TTC549 (cell line): ENCODE measurements around the gene PHKB.

ENCODE experiments used
- FAIRE-seq: peaks from 2 replicates; lab custom pipeline; 2012; peaks lifted over from hg19 to GRCh38; lab: Jason Lieb, UNC

PHKB gene

DNA sequence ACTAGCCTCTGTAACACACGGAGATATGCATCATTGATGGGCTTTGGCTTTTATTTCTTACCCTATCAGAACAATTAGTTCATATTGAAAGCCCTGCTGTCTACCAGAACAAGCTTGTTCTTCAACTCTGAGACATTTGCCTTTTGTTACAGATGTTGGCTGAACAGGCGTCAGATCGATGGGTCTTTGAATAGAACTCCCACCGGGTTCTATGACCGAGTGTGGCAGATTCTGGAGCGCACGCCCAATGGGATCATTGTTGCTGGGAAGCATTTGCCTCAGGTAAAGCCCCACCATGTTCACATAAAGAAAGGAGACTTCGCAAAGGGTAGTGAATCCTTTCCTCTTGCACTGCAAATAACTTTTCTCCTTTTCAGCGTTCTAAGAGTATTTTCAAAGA, 232.1 kb downstream of the PHKB start:
- FAIRE-seq: no peak

DNA sequence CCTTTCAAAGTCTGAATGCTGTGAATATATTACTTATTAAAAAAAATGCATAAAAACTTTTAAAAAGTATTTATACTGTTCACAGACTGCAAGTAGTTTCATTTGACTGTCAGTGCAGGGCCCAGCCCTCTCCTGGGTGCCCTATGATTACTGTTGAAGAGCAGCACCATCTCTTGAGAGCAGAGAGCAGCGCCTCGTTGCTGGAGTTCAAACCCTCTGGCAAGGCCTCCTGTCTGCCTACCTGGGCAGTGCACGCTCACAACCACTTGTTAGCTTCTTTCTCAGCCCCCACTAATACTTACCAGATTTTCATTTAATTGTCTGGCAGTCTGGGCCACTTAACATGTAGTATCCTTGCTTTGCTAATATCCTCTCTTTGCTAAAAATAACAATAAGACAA, 233.4 kb downstream of the PHKB start:
- FAIRE-seq: no peak

DNA sequence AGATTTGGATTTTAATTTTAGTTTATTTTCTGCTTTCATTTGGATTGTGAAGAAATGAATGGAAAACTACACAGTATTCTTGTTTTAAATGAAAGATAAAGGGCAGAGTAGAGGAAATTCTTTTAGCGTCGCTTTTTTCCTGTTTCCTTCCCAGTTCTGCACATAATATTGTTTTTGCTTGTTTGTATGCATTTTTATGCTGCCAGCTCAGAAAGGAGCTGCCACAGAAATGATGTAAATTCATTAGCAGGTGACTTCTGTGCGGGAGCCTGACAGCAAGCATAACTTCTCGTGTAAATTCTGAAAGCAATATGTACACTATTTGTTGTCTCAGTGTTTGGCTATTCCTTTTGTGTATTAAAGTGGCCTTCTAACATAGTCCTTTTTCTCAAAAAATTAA, 234.6 kb downstream of the PHKB start:
- no peak for FAIRE-seq

DNA sequence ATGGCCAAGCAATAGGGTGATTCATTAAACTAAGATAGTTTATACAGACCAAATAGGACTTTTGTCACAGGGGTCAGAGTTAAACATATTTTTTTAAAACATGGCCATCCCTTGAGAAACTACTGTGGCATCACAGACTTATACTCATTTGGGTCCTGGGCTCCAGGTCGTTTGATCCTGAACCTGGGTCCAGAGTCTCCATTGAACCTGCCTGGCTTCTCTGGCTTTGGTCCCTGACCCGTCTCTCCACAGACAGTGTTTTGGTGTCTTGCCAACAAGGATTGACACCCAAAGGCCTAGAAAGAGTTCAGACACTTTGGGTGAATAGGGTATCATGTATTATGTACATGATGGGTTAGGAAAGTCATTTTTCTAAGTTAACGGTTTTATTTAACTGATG, 236.7 kb downstream of the PHKB start:
- no peak for FAIRE-seq

DNA sequence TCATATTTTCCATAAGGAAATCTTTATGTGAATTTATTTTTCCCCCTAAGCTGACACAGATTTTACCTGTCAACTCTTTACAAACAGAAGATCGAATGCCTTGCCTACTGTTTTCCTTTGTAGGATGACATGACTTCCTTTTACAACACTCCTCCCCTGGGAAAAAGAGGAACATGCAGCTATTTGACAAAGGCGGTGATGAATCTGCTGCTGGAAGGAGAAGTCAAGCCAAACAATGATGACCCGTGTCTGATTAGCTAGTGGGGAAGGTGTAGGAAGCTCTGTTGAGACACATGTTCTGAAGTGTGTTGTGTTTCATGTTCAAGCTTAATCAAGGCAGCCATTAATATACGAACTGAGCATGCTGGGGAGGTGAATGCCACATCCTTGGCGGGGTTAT, 238.0 kb downstream of the PHKB start:
- FAIRE-seq: no peak

DNA sequence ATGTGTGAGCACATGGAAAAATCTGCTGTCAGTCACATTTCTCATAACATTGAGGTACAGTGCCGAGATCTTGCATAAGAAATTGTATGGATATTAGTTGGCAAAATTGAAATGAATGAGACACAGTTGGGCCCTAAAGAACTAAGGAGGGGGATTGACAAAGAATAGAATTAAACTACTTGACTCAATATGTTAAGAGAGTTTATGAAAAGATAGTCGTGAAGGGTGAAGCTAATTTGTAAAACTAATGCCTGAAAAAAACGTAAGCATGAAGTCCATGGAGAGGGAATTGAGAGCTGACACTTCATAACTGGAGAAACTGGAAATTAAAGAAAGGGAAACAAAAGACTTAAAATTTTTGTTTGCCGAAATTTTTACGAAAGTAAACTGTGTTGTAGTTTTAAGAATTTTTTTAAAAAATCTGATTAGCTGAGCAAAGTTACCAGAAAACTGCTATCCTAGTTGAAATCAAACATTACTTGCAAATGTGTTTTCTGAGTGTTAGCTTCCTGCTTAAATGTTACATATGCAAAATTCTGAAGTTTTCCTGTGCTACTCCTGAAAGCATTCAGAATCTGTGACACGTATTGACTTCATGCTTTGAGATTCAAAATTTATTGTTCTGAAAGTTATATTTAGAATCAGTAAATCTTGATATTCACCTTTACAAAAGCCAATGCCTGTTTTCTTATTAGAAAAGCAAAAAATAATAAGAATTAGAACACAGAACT, 239.9 kb downstream of the PHKB start:
- FAIRE-seq: no peak

DNA sequence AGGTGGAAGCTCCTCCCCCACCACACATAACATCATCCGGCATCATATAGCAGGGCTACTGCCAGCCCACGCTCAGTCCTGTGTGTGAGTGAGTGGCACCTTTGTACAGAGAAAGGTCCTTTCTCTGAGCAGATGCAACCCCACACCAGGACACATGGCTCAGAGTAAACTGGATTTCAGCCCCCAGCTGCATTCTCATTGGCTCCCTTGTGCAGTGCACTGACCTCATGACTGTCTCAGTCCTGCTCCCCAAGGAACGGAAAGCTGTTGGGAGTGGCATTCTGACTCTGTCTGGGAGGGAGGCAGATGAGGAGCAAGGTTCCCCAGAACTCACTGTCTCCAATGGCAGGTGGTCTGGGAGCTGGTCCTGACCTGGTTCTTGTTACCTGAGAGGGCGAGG, 244.1 kb downstream of the PHKB start:
- no peak for FAIRE-seq

DNA sequence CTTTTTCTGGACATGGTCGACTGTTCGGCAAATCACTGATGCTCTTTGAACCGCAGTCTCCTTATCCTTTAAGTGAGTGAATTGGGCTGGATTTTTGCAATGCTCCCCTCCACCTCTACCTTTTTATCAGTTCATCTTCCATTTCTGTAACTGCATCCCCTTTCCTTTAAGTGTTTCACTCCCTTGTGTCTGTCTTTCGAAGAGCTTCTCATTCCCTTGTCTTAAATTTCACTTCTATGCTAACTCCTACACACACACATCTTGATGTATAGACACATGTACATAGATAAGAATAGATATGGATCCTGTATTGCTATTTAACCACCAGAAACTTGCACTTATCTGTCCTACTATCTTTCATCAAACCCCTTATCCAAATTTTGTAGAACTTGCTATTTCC, 250.7 kb downstream of the PHKB start:
- no peak for FAIRE-seq

DNA sequence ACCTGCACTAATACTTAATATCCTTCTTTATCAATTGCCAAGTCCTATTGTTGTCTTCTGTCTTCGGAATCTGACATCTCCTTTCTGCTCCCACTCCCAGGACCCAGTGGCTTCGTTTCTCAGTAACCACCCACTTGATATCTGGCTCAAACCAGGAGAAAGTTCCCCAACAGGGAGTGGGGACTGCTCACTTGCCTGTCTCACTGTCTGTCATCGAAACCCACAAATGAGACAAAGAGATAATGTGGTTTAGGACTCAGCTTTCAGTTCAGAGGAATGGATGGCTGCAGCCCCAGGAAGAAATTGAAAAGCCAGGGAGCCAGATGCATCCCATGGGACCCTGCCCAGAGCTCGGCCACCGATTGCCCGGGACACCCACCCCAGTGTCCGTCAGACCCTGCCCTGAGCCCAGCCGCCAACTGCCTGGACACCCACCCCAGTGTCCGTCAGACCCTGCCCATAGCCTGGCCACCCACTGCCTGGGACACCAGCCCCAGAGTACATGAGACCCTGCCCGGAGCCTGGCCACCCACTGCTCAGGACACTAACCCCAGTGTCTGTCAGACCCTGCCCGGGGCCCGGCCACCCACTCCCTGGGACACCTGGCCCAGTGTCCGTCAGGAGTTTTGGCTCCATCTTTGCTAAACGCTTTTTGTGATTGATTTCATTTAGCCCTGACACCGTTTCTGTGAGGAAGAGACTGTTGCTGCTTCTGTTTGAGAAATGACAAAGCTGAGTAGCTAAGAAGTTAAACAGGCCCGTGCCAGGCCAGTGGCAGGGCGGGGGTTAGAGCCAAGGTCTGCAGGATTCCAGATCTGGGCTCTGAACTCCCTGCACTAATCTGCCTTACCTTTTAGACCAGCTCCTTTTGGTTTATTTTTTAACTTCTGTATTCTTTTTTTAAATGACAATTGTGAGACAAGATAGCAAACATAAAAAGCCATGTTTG, 251.4 kb downstream of the PHKB start:
- FAIRE-seq: no peak

DNA sequence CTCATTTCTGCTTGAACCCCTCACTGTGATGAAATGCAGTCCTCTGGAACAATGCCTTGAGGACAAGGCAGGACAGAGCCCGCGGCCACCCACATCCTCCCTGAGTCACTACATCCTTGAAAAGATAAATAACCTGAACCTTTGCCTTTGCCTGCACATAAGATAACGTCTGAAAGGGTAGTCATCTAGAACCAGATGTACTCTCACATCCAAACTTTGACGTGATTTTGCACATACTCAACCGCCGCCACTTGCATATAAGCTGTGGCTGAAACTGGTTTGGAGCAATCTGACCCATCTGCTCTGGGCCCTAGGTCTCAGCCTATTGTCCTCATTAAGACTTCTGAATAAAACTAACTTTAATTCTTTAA, 252.1 kb downstream of the PHKB start:
- no peak for FAIRE-seq

DNA sequence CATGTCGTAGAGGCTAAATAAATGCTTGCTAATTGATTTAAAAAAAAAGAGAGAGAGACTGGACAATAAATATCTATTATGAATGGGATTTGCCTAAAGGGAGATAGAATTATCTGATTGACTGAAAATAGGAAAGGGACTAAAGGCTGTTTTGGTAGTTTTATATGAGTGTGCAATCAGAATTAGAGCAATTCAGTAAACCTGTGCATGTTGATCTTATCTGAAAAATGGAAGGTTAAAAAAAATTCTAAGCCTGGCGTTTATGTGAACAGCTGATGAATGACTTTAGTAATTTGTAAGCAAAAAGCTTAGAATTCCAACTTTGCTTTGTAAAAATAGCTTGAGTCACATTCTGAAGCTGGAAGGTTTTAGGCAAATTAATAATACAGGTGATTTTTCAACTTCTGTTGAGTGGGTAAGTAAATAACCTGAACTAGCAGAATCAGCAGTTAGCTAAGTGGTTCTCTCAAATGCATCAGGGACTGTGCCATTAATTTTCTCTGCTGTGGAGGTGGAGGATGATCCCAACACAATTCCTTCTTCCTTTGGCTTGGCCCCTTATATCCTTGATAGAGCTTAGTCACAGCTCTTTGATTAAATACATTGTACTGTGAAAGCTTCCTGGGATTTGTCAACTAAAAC, 254.4 kb downstream of the PHKB start:
- no peak for FAIRE-seq

DNA sequence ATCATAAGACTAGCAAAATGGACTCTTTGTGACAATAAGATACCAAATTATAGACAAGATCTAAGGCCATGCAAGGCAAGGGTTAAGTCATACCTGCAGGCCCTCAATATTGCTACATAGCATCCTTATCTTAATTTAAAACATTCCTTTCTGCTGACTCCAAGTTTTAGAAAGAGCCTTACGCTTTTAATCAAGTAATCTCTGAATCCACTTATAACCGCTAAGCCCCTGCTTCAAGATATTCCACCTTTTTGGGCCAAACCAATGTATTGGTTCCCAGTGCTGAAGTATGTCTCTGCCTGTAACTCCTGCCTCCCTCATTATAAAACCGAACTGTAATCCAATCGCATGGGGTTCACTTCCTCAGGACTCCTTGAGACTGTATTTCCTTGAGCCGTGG, 255.4 kb downstream of the PHKB start:
- FAIRE-seq: no peak

DNA sequence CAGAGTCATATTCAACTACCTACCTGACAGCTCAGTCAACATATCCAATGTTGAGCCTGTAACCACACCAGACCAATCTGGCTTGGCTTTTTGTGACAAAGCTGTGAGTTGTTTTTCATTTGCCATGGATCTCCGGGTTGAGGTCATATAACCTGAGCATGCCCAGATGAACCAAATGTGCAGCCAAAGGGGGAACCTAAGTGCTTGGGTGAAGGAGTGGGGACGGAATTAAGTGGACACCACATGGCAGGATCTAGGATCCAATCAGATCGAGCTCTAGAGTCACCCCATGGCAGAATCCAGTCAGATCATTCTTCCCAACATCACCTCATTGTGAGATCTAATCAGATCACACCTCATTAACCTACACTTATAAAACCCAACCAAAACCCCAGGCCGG, 258.6 kb downstream of the PHKB start:
- FAIRE-seq: no peak

DNA sequence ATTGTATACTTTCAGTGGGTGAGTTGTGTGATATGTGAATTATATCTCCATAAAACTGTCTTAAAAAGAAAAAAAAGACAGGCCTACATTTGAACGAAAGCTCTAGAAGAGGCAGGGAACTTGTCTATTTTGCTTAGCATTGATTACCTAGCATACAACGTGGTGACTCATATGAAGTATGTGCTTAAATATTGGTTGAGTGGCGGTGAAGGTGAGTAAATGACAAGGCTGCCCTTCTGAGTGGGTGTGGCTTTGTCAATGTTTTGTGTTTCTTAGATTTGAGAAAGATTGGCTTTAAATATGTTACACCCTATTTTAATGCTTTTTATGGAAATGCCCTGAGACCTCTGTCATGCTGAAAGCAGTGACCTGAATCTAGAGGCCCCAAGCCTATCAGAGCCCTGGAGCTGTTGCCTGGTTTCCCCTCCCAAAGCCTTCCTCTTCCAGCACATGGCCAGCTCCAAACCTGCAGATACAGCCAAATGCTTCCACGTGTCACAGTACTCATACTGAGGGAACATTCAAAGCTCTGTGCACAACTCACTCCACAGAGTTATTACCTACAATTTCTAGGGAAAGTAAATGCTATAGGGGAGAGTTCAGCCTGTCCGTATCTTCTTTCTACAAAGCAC, 260.0 kb downstream of the PHKB start:
- no peak for FAIRE-seq

DNA sequence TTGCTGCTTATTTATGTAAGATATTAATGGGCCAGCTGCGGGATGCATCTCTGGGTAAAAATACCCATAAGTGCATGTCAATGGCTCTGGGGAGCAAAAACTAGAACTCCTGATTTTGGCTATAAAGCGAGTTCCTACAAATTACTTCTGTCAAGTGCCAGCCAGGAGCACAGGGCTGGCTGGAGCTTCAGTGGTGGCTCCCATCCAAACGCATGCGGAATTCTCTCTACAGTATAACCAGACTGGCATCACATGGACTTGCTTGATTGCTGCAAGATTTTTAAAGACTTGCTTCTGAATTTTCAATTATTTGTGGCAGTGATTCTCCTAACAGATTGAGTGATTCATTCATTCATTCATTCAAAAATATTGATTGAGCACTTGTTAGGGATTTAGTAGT, 260.9 kb downstream of the PHKB start:
- no peak for FAIRE-seq

DNA sequence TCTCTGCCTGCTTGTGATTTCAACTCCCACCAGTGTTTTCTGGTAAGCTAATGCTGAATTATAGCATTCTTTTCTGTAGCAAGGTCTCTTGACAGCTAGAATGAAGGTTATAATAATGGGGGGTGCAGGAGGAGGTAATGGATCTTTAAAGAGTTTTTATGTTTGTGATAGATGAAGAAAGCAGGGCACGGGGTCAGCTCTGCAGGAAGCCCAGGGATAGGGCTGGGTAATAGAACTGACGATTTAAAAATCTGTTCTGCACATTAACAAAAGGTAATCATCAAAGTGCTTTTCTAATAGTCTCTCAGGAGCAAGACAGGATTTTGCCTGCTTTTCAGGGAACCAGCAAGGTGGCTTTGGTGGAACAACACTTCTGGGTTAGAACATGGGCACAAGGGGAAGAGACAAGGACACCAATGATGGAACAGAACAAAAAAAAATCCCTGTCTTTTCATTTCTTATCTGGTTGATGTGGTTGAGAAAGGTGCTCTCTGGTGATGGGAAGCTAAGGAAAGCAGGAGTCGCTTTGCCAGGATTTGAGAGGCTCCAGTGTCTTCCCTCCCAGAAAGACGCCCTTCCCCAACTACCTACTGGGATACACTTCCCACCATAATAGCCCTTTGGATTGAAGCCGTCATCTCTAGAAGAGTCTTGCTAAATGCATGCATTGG, 263.1 kb downstream of the PHKB start:
- no peak for FAIRE-seq

DNA sequence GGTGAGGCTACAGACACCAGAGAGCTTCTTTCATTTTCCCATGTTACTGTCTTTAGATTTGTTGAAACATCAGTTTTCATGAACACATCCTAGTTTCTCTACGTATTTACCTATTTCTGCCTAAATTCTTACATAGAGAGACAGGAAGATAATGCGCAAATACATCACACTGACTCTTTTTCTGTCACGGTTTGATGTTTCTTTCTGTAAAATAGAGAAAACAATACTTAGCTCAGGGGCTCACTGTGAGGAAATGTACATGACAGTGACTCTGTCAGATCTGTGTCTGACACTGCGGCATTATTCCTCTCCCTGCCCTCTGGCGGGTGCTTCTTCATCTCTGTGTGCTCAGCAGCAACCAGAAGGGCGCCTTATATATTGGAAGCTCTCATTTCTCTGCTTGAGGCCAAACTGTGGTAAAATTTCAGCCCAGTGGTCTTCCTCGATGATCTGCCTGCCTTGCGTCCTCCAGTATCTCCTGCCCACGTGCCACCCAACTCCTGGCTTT, 264.1 kb downstream of the PHKB start:
- FAIRE-seq: no peak

DNA sequence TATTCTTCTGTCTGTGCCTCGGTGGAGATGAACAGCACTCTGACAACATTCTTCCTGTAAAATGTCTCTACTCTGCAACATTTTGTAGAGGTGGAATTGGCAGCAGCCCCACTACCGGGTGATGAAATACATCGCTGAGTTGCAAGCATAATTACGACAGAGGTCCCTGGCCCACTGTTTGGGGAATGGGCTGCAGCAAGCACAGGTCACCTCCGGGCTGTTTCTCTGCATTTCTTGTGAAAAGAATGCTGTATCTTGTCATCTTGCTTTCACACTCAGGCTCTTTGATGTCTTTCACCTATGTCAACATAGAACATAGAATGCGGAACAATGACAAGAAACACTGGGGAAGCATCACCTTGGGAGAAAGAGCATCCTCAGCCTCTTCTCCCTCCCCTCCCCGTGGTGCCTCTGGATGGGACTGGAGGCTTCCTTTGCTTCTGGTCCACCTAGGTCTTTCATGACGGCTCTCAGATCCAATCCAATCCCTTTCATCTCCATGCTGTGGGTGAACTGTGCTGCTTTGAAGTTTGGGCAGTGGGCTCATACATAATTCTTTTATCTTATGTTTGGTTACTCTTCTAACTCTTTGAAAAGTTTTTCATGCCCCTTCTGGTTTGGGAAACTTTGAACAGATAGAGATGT, 265.0 kb downstream of the PHKB start:
- FAIRE-seq: no peak

DNA sequence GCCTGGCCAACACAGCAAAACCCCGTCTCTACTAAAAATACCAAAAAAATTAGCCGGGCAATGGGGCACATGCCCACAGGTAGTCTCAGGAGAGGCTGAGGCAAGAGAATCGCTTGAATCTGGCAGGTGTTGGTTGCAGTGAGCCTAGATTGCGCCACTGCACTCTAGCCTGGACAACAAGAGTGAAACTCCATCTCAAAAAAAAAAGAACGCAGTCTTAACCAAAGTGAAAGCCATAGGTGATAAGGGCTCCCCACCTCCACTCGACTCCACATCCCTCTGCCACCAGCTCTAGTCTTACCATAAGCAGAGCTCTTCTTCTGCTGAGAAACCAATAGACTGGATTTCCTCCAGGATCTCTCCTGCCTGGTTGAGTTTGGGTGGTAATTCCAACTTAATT, 266.0 kb downstream of the PHKB start:
- no peak for FAIRE-seq

DNA sequence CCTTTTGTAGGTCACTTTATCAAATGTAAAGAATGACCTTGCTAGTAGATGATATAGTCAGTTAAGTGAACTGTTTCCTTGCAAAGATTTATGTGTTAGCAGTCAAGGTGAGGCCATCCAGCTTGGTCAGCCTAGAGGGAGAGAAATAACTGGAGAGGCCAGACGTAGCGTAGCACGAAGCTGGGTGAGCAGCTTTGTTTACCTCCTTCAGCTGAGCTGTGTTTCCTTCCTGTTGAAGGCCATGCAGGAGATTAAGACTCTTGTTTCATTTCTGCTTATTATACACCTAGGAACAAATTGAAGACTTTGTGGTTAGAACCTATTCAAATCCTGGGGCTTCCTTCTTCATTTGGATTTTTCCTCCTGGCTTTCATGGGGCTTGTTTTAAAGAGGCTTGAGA, 267.1 kb downstream of the PHKB start:
- FAIRE-seq: no peak

DNA sequence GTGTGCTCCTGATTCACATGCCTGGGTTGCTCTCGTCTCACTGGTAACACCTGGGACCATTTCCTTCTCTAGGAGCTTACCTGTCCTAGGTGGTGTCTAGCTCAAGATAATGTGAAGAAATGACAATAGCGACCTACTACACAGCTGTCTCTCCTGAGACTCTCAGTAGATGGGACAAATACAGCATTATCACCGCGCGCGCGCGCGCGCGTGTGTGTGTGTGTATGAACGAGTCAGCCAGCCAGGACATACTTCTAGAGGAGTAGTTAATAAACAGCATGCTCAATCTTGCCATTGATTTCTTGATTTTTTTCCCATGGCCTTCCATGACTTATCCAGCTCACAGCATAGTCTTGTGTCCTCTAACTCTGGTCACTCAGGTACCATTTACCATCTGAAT, 268.6 kb downstream of the PHKB start:
- no peak for FAIRE-seq

DNA sequence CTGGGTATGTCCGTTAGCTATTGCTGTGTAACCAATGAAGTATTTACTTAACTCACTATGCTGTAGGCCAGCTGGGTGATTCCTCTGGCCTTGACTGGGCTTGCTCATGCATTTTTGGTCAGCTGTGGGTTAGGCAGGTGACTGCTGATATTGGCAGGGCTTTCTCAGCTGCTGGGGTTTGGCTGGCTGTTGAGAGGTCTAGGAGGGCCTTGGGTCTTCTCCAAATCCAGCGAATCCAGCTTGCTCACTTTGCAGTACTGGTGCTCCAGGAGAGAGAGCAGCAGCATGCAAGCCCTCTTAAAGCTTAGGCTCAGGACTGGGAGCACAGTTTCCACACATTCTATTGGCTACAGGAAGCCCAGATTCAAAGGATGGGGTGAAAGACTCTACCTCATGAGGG, 270.1 kb downstream of the PHKB start:
- FAIRE-seq: no peak
